Neural cell (in vitro differentiated cells): ENCODE results near the gene ZNF750. TPM values are rescaled to one million over a fixed set of nuclear protein-coding genes. Genes with fewer than 3 reads are reported as not detected.

Experiments
- H2AFZ ChIP-seq: fragments of 200-600, 300-800 bp; sonication (generic), shearing (Covaris generic); 2 replicates; pipeline ENCODE4 v1.6.0; 2014; ENCODE audit warnings: low read depth, mild to moderate bottlenecking, antibody characterized with exemption, low read length, moderate library complexity
- H3F3A ChIP-seq: fragments of 200-600 bp; shearing (Covaris generic); 2 replicates; pipeline ENCODE4 v1.6.1; 2016; ENCODE audit warnings: mild to moderate bottlenecking, moderate library complexity, mixed read lengths, antibody characterized with exemption, low read length; ENCODE audit not compliant: insufficient read depth, poor library complexity, severe bottlenecking
- H3K27ac ChIP-seq: fragments of 200-600, 300-800 bp; sonication (generic), shearing (Covaris generic); 2 replicates; pipeline ENCODE4 v1.5.1; 2014; ENCODE audit warnings: mild to moderate bottlenecking, low read length, moderate library complexity
- H3K27me3 ChIP-seq: fragments of 300-800, 200-600 bp; sonication (generic), shearing (Covaris generic); 2 replicates; pipeline ENCODE4 v1.6.0; 2014; ENCODE audit warnings: mild to moderate bottlenecking, low read depth, low read length, moderate library complexity; ENCODE audit not compliant: insufficient read depth
- H3K36me3 ChIP-seq: fragments of 300-800, 200-600 bp; sonication (generic), shearing (Covaris generic); 2 replicates; pipeline ENCODE4 v1.5.1; 2014; ENCODE audit warnings: mild to moderate bottlenecking, antibody characterized with exemption, low read length, moderate library complexity; ENCODE audit not compliant: insufficient read depth
- H3K4me2 ChIP-seq: fragments of 300-800, 200-600 bp; sonication (generic), shearing (Covaris generic); 2 replicates; pipeline ENCODE4 v1.6.0; 2014; ENCODE audit warnings: mild to moderate bottlenecking, low read length
- H3K4me3 ChIP-seq: fragments of 300-800, 200-600 bp; sonication (generic), shearing (Covaris generic); 2 replicates; pipeline ENCODE4 v1.5.1; 2014; ENCODE audit warnings: mild to moderate bottlenecking, low read length, moderate library complexity
- H3K79me2 ChIP-seq: fragments of 200-600 bp; shearing (Covaris generic); replicated peaks from 2 replicates; pipeline ENCODE4 v1.6.0; 2014; ENCODE audit warnings: mild to moderate bottlenecking, low read length, moderate library complexity; ENCODE audit not compliant: insufficient read depth
- H3K9ac ChIP-seq: fragments of 300-800, 200-600 bp; sonication (generic), shearing (Covaris generic); 2 replicates; pipeline ENCODE4 v1.6.1; 2016; ENCODE audit warnings: mild to moderate bottlenecking, low read length, mixed read lengths
- H3K9me2 ChIP-seq: fragments of 200-600 bp; shearing (Covaris generic); 2 replicates; pipeline ENCODE4 v1.6.1; 2016; ENCODE audit warnings: mild to moderate bottlenecking, low read length, mixed read lengths; ENCODE audit not compliant: insufficient read depth
- H3K9me3 ChIP-seq: fragments of 200-600, 300-800 bp; sonication (generic), shearing (Covaris generic); 2 replicates; pipeline ENCODE4 v1.6.1; 2016; ENCODE audit warnings: mild to moderate bottlenecking, mixed run types, low read length, moderate library complexity, mixed read lengths
- H4K20me1 ChIP-seq: fragments of 200-600 bp; shearing (Covaris generic); 2 replicates; pipeline ENCODE4 v1.6.1; 2016; ENCODE audit warnings: mild to moderate bottlenecking, mixed run types; ENCODE audit not compliant: insufficient read depth
- EP300 ChIP-seq: fragments of 450-650 bp; conservative IDR thresholded peaks from 2 replicates; pipeline ENCODE4 v1.6.1; 2014; ENCODE audit warnings: antibody characterized with exemption, mild to moderate bottlenecking, moderate library complexity; ENCODE audit not compliant: poor library complexity, severe bottlenecking
- EZH2 ChIP-seq: fragments of 200-600, 300-800 bp; shearing (Covaris generic), sonication (generic); IDR thresholded peaks from 2 replicates; pipeline ENCODE4 v1.6.1; 2014; ENCODE audit warnings: antibody characterized with exemption, low read length, borderline replicate concordance, mild to moderate bottlenecking; ENCODE audit not compliant: insufficient read depth, poor library complexity, severe bottlenecking
- RAD21 ChIP-seq: fragments of 450-650 bp; conservative IDR thresholded peaks from 2 replicates; pipeline ENCODE4 v1.6.1; 2014; ENCODE audit warnings: antibody characterized with exemption, mild to moderate bottlenecking, moderate library complexity
- REST ChIP-seq: IDR thresholded peaks from 2 replicates; pipeline ENCODE4 v1.6.1; 2012; ENCODE audit warnings: borderline replicate concordance
- SMC3 ChIP-seq: fragments of 450-650 bp; conservative IDR thresholded peaks from 2 replicates; pipeline ENCODE4 v1.6.1; 2014; ENCODE audit warnings: antibody characterized with exemption, mild to moderate bottlenecking, moderate library complexity; ENCODE audit not compliant: poor library complexity
- TAF1 ChIP-seq: IDR thresholded peaks from 2 replicates; pipeline ENCODE4 v1.6.1; 2012; ENCODE audit warnings: low read depth
- polyA plus RNA-seq: library from polyadenylated mRNA; depleted of rRNA; stranded (reverse); fragments of >200 nt; gene quantifications from 2 replicates; pipeline ENCODE4 v1.2.3, GENCODE V29; 2014

The ZNF750 gene
- polyA plus RNA-seq, 1 donor from 2014 or later, result not detected

- H3K4me2 ChIP-seq, result no peak overlapping the region
- H3K9me2 ChIP-seq, result no peaks in the 10 kb centered on the region
These were observed 39.4 kb upstream of the ZNF750 start for GRCh38 chr17:82879241-82879640.

GRCh38 chr17:82878527-82878926, 38.7 kb upstream of the ZNF750 start:
- Histone ChIP-seq H3K4me2 (no peak overlapping the region), H3K9ac (no peak overlapping the region), H3K9me2 (no peaks in the 10 kb centered on the region), H3K36me3 (no peaks in the 10 kb centered on the region), H3K27me3 (no peaks in the 10 kb centered on the region), H2AFZ (no peak overlapping the region), H3F3A (no peaks in the 10 kb centered on the region), H3K9me3 (no peaks in the 10 kb centered on the region), H3K79me2 (no peaks in the 10 kb centered on the region), H4K20me1 (no peaks in the 10 kb centered on the region), H3K27ac (no peak overlapping the region), H3K4me3 (no peak overlapping the region)
- no peak for TF ChIP-seq SMC3

More at GRCh38 chr17:82879241-82879640, 39.4 kb upstream of the ZNF750 start:
- H3K9me3 ChIP-seq, result no peaks in the 10 kb centered on the region
- no peaks in the 10 kb centered on the region for H3K27me3 ChIP-seq
- no peak overlapping the region for H2AFZ ChIP-seq
- H3K9ac ChIP-seq, result no peak overlapping the region
- no peaks in the 10 kb centered on the region for H3F3A ChIP-seq
- no peak for TF ChIP-seq RAD21
- TF ChIP-seq EZH2, result no peak
- TF ChIP-seq EP300, result no peak
- no peak for TF ChIP-seq REST
- TF ChIP-seq SMC3, result no peak
- H4K20me1 ChIP-seq, result no peaks in the 10 kb centered on the region
- H3K4me3 ChIP-seq, result no peak overlapping the region
- H3K27ac ChIP-seq, result no peak overlapping the region
- H3K36me3 ChIP-seq, result no peaks in the 10 kb centered on the region
- no peaks in the 10 kb centered on the region for H3K79me2 ChIP-seq

GRCh38 chr17:82876602-82877379, 37.0 kb upstream of the ZNF750 start:
- H3K9me3 ChIP-seq, result no peaks in the 10 kb centered on the region
- H2AFZ ChIP-seq, result no peak overlapping the region
- no peaks in the 10 kb centered on the region for H3K9me2 ChIP-seq
- H3K4me3 ChIP-seq, result no peak overlapping the region
- no peaks in the 10 kb centered on the region for H3F3A ChIP-seq
- no peaks in the 10 kb centered on the region for H4K20me1 ChIP-seq
- H3K36me3 ChIP-seq, result no peaks in the 10 kb centered on the region
- H3K27me3 ChIP-seq, result no peaks in the 10 kb centered on the region
- H3K9ac ChIP-seq, result no peak overlapping the region
- H3K79me2 ChIP-seq, result no peaks in the 10 kb centered on the region
- no peak overlapping the region for H3K27ac ChIP-seq
- H3K4me2 ChIP-seq, result no peak overlapping the region
- TF ChIP-seq TAF1 (no peak), SMC3 (peak; percentile 18)
